Breast epithelium (tissue), 4 donors: ENCODE results near the gene NNMT. TPM values are rescaled to one million over a fixed set of nuclear protein-coding genes. Genes with fewer than 3 reads are reported as not detected.

Experiments used
- DNase-seq, 2 donors: peaks; one replicate each; pipeline ENCODE4 v3.0.0-alpha.2; 2019; ENCODE audit warnings: low spot score in 2 of 2
- H3K27ac ChIP-seq, 2 donors: fragments of 200-600 bp; sonication (generic) in 1 of 2; one replicate each; pipeline ENCODE4 v1.5.1; 2016 to 2019; ENCODE audit warnings: mild to moderate bottlenecking in 1 of 2
- H3K27me3 ChIP-seq, 2 donors: fragments of 200-600 bp; sonication (generic) in 1 of 2; one replicate each; pipeline versions ENCODE4 v1.5.1 to v1.6.0; 2017 to 2019; ENCODE audit warnings: control low read depth in 1 of 2, mild to moderate bottlenecking in 1 of 2
- H3K36me3 ChIP-seq: fragments of 200-600 bp; one replicate; pipeline ENCODE4 v1.5.1; 2019
- H3K4me1 ChIP-seq, 2 donors: fragments of 200-600 bp; sonication (generic); one replicate each; pipeline ENCODE4 v1.5.1; 2016 to 2019; ENCODE audit warnings: control low read depth in 1 of 2
- H3K4me3 ChIP-seq, 3 donors: fragments of 200-600 bp; sonication (generic); 1 replicate in 2 of 3; 2 replicates in 1 of 3; pipeline ENCODE4 v1.5.1; 2016 to 2019; ENCODE audit warnings: mild to moderate bottlenecking in 3 of 3, moderate library complexity in 2 of 3
- H3K9me3 ChIP-seq, 2 donors: fragments of 200-600 bp; sonication (generic) in 1 of 2; one replicate each; pipeline ENCODE4 v1.5.1; 2016 to 2019; ENCODE audit warnings: control low read depth in 1 of 2
- POLR2A ChIP-seq: fragments of 450-650 bp; IDR thresholded peaks from one replicate; pipeline ENCODE4 v1.6.1; 2016; ENCODE audit warnings: antibody characterized with exemption, mild to moderate bottlenecking, moderate library complexity
- POLR2AphosphoS5 ChIP-seq, 3 donors: sonication (generic); formaldehyde crosslinking; IDR thresholded peaks; one replicate each; pipeline ENCODE4 v1.6.1; 2017; ENCODE audit warnings: antibody characterized with exemption in 3 of 3
- intact Hi-C: fragments of 100-400 bp; cut with DNase I; formaldehyde crosslinking; loops from one replicate; pipeline ENCODE4 v1.15.1; 2023; ENCODE audit warnings: low total_unique reads
- total RNA-seq, 3 donors: library from RNA; depleted of rRNA; stranded (reverse); fragments of >200 nt; gene quantifications; one replicate each; pipeline ENCODE4 v1.1.0, GENCODE V29; 2016
- TF ChIP-seq, protein P1 (sequence below), 3 donors: fragments of 450-650 bp; IDR thresholded peaks; one replicate each; pipeline ENCODE4 v1.5.1; 2016 to 2017; ENCODE audit warnings: antibody characterized with exemption in 3 of 3, mild to moderate bottlenecking in 3 of 3, moderate library complexity in 3 of 3

Gene NNMT
- total RNA-seq, 3 donors from 2014 or later, result 987 to 2,750 (median 1,078) TPM

DNA sequence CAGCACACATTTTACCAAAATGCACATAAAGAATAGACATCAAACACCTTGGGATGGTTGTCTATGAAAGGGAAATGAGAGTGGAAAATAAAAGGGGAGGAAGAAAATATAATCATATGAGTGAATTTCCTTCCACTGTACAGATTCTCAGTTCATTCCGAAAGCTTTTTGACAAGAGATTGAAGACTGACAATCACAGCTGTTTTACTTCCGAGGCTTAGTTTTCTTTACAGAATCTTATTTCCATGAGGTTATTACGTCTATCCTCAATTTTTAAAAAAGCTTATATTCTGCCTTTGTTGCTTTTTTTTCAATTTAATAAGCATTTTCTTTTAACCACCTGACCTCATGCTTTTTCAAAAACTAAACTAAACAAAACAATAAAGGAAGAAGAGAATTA lies 12.8 kb upstream of the NNMT start:
- Histone ChIP-seq H3K27ac (no peak overlapping the region), H3K4me3 (no peak overlapping the region), H3K27me3 (no peaks in the 10 kb centered on the region), H3K4me1 (peaks cover 0 to 9% of the 10 kb centered on the region in 2 donors), H3K9me3 (no peaks in the 10 kb centered on the region), H3K36me3 (no peaks in the 10 kb centered on the region)
- intact Hi-C loops, result no loop called here
- TF ChIP-seq, protein P1, sequence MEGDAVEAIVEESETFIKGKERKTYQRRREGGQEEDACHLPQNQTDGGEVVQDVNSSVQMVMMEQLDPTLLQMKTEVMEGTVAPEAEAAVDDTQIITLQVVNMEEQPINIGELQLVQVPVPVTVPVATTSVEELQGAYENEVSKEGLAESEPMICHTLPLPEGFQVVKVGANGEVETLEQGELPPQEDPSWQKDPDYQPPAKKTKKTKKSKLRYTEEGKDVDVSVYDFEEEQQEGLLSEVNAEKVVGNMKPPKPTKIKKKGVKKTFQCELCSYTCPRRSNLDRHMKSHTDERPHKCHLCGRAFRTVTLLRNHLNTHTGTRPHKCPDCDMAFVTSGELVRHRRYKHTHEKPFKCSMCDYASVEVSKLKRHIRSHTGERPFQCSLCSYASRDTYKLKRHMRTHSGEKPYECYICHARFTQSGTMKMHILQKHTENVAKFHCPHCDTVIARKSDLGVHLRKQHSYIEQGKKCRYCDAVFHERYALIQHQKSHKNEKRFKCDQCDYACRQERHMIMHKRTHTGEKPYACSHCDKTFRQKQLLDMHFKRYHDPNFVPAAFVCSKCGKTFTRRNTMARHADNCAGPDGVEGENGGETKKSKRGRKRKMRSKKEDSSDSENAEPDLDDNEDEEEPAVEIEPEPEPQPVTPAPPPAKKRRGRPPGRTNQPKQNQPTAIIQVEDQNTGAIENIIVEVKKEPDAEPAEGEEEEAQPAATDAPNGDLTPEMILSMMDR (IDR thresholded peaks at IDR 0.05), result no peak
- TF ChIP-seq POLR2AphosphoS5 (IDR thresholded peaks at IDR 0.05), result no peak
- no peak for TF ChIP-seq POLR2A
- no peak for DNase-seq

DNA sequence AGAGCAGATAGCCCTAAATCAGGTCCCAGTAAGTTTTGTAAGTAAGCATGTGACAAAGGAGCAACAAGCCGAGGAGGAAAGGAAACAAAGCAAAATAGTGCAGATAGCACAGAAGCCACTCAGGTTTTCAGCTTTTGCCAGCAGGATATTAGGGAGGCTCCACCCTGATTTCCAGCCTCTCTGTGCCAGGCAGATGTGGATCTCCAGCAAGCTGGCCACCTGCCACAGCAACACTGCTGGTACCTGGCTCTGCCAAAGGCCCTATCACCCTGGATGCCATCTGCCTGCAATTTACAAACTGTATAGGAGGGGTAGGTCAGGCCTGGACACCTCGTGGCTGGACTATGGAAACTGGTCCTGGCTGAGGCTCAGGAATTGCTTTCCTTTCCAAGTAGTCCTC lies 12.2 kb upstream of the NNMT start:
- TF ChIP-seq POLR2AphosphoS5 (IDR thresholded peaks at IDR 0.05), result peak in 1 of 3 donors; percentile 34
- no peak for TF ChIP-seq POLR2A
- Histone ChIP-seq H3K27me3 (no peaks in the 10 kb centered on the region), H3K27ac (peak overlapping the region in 1 of 2 donors; percentile 28), H3K36me3 (no peaks in the 10 kb centered on the region), H3K4me1 (peaks cover 0 to 9% of the 10 kb centered on the region in 2 donors), H3K4me3 (no peak overlapping the region), H3K9me3 (no peaks in the 10 kb centered on the region)
- no peak for DNase-seq
- intact Hi-C loops, result no loop called here

DNA sequence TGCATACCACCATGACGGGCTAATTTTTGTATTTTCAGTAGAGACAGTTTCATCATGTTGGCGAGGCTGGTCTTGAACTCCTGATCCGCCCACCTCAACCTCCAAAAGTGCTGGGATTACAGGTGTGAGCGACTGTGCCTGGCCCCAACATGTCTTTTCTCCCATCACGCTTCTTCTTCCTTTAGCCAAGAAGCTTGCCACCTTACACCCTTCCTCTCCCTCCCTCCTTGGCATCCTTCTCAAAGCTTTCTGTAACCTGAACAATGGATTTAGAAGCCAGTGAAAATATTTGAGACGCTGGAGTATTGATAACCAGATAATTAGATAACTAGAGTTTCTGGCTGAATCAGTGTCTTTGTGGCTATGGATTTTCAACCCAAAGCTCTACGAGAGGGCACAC lies 11.3 kb upstream of the NNMT start:
- Histone ChIP-seq H3K27ac (peak overlapping the region; percentile 4 to 6), H3K36me3 (no peaks in the 10 kb centered on the region), H3K4me3 (no peak overlapping the region), H3K27me3 (no peaks in the 10 kb centered on the region), H3K9me3 (no peaks in the 10 kb centered on the region), H3K4me1 (peaks cover 0 to 9% of the 10 kb centered on the region in 2 donors)
- no peak for DNase-seq
- intact Hi-C loops, result no loop called here
- no peak for TF ChIP-seq POLR2A

DNA sequence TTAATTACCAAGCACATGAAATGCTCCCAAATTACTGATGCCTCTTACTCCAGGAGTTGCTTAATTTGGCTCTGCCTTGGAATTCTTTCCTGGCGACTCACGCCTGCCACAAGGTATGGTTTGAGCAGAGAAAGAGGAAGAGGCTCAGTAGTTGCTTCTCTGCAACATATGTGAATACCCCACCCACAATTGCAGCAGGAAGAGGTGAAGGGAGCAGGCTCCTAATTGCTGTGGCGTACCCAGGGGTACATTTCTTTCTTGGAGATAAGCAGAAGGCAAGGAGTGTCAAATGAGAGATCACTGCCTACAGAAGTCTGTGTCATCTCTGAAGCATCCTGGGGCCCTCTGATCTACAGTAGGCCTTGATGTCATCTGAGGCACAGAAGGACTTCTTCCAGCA lies 10.6 kb upstream of the NNMT start:
- peak overlapping the region in 1 of 2 donors; percentile 8 for H3K27ac ChIP-seq
- H3K4me1 ChIP-seq, result peaks cover 0 to 9% of the 10 kb centered on the region in 2 donors
- no peaks in the 10 kb centered on the region for H3K9me3 ChIP-seq
- no peak for TF ChIP-seq POLR2AphosphoS5 (IDR thresholded peaks at IDR 0.05)
- TF ChIP-seq, protein P1 (IDR thresholded peaks at IDR 0.05), result no peak
- no peak for TF ChIP-seq POLR2A
- DNase-seq, result no peak
- no peak overlapping the region for H3K4me3 ChIP-seq
- no peaks in the 10 kb centered on the region for H3K36me3 ChIP-seq
- intact Hi-C loops, result no loop called here
- no peaks in the 10 kb centered on the region for H3K27me3 ChIP-seq

DNA sequence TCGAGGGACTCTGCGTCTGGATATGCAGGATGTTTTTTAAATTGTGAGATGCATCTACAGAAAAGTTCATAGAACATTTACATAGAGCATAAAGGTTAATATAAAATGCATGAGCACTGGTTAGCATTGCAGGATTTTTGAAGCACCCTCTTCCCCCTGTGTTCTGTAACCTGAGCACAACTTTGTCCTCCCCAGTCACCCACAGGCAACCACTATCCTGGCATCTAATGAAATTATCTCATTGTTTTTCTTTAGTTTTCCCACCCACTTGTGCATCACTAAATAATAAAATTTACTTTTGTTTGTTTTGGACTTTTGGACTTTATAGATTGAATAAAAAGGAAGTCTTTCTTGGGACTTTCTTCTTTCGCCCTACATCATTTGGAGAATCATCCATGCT lies 10.0 kb upstream of the NNMT start:
- Histone ChIP-seq H3K27ac (no peak overlapping the region), H3K36me3 (no peaks in the 10 kb centered on the region), H3K4me1 (peaks cover 0 to 6% of the 10 kb centered on the region in 2 donors), H3K4me3 (no peak overlapping the region), H3K27me3 (no peaks in the 10 kb centered on the region), H3K9me3 (no peaks in the 10 kb centered on the region)
- intact Hi-C loops, result no loop called here
- no peak for DNase-seq
- TF ChIP-seq POLR2AphosphoS5 (IDR thresholded peaks at IDR 0.05) (no peak), POLR2A (no peak)
- TF ChIP-seq, protein P1 (IDR thresholded peaks at IDR 0.05), result no peak

DNA sequence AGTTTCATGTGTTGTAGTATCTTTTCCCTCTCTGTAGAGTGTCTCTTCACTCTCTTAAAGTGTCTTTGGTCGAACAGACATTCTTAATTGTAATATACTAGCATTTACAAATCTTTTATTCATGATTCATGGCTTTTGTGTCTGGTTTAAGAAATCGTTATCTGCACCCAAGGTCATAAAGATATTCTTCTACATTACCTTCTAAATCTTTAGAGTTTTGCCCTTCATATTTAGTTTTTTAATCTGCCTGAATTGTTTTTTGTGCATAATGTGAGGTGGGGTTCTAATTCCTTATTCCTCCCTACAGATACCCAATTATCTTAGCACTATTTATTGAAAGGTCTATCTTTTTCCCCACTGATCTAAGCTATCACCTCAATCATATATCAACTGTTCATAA lies 9.0 kb upstream of the NNMT start:
- Histone ChIP-seq H3K36me3 (no peaks in the 10 kb centered on the region), H3K27me3 (no peaks in the 10 kb centered on the region), H3K9me3 (no peaks in the 10 kb centered on the region), H3K27ac (no peak overlapping the region), H3K4me3 (no peak overlapping the region), H3K4me1 (peaks cover under 1 to 4% of the 10 kb centered on the region in 2 donors)
- intact Hi-C loops, result no loop called here
- DNase-seq, result no peak
- TF ChIP-seq POLR2AphosphoS5 (IDR thresholded peaks at IDR 0.05) (no peak), POLR2A (no peak)
- TF ChIP-seq, protein P1 (IDR thresholded peaks at IDR 0.05), result no peak
